OCI-LY1 (cell line): ENCODE results near the gene SCRN2.

Experiments
- H2AFZ ChIP-seq: fragments of 200-600 bp; sonication (generic), shearing (Covaris generic); 2 replicates; pipeline ENCODE4 v1.6.0; 2014; ENCODE audit warnings: antibody characterized with exemption, mild to moderate bottlenecking, low read length
- H3F3A ChIP-seq: fragments of 200-600 bp; sonication (generic), shearing (Covaris generic); 2 replicates; pipeline ENCODE4 v1.6.0; 2014; ENCODE audit warnings: mild to moderate bottlenecking, antibody characterized with exemption, low read length, moderate library complexity; ENCODE audit not compliant: insufficient read depth
- H3K27ac ChIP-seq: fragments of 200-600 bp; sonication (generic); 2 replicates; pipeline ENCODE4 v1.5.1; 2014; ENCODE audit warnings: low read length, mixed run types, mild to moderate bottlenecking, low read depth; ENCODE audit not compliant: poor library complexity, severe bottlenecking
- H3K27me3 ChIP-seq: fragments of 200-600 bp; sonication (generic); 2 replicates; pipeline ENCODE4 v1.6.0; 2014; ENCODE audit warnings: antibody characterized with exemption, mild to moderate bottlenecking, low read length, moderate library complexity; ENCODE audit not compliant: insufficient read depth
- H3K36me3 ChIP-seq: fragments of 200-600 bp; sonication (generic); 2 replicates; pipeline ENCODE4 v1.6.1; 2014; ENCODE audit warnings: mild to moderate bottlenecking, antibody characterized with exemption, low read length, moderate library complexity, mixed read lengths; ENCODE audit not compliant: insufficient read depth
- H3K4me1 ChIP-seq: fragments of 200-600 bp; sonication (generic); 2 replicates; pipeline ENCODE4 v1.5.1; 2014; ENCODE audit warnings: mild to moderate bottlenecking, low read length, moderate library complexity; ENCODE audit not compliant: insufficient read depth, severe bottlenecking
- H3K4me2 ChIP-seq: fragments of 200-600 bp; sonication (generic), shearing (Covaris generic); 2 replicates; pipeline ENCODE4 v1.6.1; 2014; ENCODE audit warnings: low read length
- H3K4me3 ChIP-seq: fragments of 200-600 bp; sonication (generic); 2 replicates; pipeline ENCODE4 v1.5.1; 2014; ENCODE audit warnings: low read length, low read depth, mild to moderate bottlenecking, mixed read lengths; ENCODE audit not compliant: poor library complexity, severe bottlenecking
- H3K79me2 ChIP-seq: fragments of 200-600 bp; shearing (Covaris generic); 2 replicates; pipeline ENCODE4 v1.6.1; 2016; ENCODE audit warnings: mixed run types, low read length, mixed read lengths; ENCODE audit not compliant: insufficient read depth
- H3K9ac ChIP-seq: fragments of 200-600 bp; sonication (generic), shearing (Covaris generic); 2 replicates; pipeline ENCODE4 v1.6.1; 2014; ENCODE audit warnings: mild to moderate bottlenecking, low read length, mixed read lengths
- H3K9me2 ChIP-seq: fragments of 200-600 bp; sonication (generic), shearing (Covaris generic); 2 replicates; pipeline ENCODE4 v1.6.1; 2014; ENCODE audit warnings: low read depth, mild to moderate bottlenecking, low read length, mixed read lengths
- H3K9me3 ChIP-seq: fragments of 200-600 bp; shearing (Covaris generic); 2 replicates; pipeline ENCODE4 v1.6.1; 2014; ENCODE audit warnings: low read length, mixed read lengths
- H4K20me1 ChIP-seq: fragments of 200-600 bp; sonication (generic), shearing (Covaris generic); 2 replicates; pipeline ENCODE4 v1.6.0; 2016; ENCODE audit warnings: mild to moderate bottlenecking, low read length; ENCODE audit not compliant: insufficient read depth
- EZH2 ChIP-seq: fragments of 200-600 bp; sonication (generic), shearing (Covaris generic); IDR thresholded peaks from 2 replicates; pipeline ENCODE4 v1.8.0; 2017; ENCODE audit warnings: borderline replicate concordance, mixed run types, mild to moderate bottlenecking, antibody characterized with exemption, low read length, moderate library complexity, mixed read lengths
- TF ChIP-seq, protein P1 (sequence below): fragments of 200-600 bp; sonication (generic), shearing (Covaris generic); IDR thresholded peaks from 2 replicates; pipeline ENCODE4 v1.5.1; 2017; ENCODE audit warnings: mild to moderate bottlenecking, antibody characterized with exemption, low read length, moderate library complexity, mixed read lengths

Gene SCRN2

DNA sequence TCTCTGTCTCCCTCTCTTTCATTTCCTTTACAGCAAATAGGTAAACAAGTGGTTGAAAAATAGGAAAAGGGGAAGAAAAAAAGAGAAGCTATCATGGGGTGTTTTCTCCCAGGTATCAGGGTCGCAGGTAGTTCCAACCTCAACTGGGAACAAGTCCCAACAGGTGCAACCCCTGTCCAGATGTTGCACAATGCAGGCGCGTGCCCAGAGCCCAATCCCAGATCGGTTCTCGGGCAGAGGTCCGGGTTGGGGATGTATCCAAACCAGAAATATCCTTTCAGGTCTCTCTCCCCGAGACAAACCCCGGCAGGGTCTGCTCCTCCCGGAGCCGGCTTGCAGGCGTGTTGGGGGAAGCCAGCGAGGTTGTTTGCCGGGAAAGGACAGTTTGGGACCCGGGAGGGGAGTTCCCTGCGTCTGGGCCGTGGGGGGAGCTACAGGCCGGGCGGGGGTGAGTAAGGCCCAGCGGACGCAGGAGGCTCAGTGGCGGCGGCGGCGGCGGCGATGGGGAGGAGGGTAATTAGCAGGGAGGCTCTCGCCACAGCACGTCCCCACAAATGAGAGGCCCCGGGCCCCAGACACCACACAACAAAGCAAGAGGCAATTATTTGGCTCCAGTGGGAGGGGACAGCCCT is 31.1 kb upstream of the SCRN2 start:
- Histone ChIP-seq H3K9me3 (no peaks in the 10 kb centered on the region), H3K27me3 (peaks cover 10% of the 10 kb centered on the region), H3K36me3 (no peaks in the 10 kb centered on the region), H3K4me3 (no peak overlapping the region), H3K4me2 (no peak overlapping the region), H3K79me2 (no peaks in the 10 kb centered on the region), H3F3A (no peaks in the 10 kb centered on the region), H3K9me2 (no peaks in the 10 kb centered on the region), H2AFZ (no peak overlapping the region), H3K9ac (no peak overlapping the region), H3K27ac (no peak overlapping the region), H4K20me1 (no peaks in the 10 kb centered on the region), H3K4me1 (no peaks in the 10 kb centered on the region)
- no peak for TF ChIP-seq EZH2
- TF ChIP-seq, protein P1, sequence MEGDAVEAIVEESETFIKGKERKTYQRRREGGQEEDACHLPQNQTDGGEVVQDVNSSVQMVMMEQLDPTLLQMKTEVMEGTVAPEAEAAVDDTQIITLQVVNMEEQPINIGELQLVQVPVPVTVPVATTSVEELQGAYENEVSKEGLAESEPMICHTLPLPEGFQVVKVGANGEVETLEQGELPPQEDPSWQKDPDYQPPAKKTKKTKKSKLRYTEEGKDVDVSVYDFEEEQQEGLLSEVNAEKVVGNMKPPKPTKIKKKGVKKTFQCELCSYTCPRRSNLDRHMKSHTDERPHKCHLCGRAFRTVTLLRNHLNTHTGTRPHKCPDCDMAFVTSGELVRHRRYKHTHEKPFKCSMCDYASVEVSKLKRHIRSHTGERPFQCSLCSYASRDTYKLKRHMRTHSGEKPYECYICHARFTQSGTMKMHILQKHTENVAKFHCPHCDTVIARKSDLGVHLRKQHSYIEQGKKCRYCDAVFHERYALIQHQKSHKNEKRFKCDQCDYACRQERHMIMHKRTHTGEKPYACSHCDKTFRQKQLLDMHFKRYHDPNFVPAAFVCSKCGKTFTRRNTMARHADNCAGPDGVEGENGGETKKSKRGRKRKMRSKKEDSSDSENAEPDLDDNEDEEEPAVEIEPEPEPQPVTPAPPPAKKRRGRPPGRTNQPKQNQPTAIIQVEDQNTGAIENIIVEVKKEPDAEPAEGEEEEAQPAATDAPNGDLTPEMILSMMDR = no peak

- H3K4me3 ChIP-seq = no peak overlapping the region
- no peak overlapping the region for H3K27ac ChIP-seq
- no peaks in the 10 kb centered on the region for H3K9me3 ChIP-seq
- TF ChIP-seq EZH2 = no peak
- TF ChIP-seq, protein P1 = no peak
- H3K9me2 ChIP-seq = no peaks in the 10 kb centered on the region
- no peaks in the 10 kb centered on the region for H3K36me3 ChIP-seq
- H3F3A ChIP-seq = no peaks in the 10 kb centered on the region
- H4K20me1 ChIP-seq = no peaks in the 10 kb centered on the region
- H3K79me2 ChIP-seq = no peaks in the 10 kb centered on the region
- no peak overlapping the region for H3K9ac ChIP-seq
- H3K4me2 ChIP-seq = no peak overlapping the region
- no peak overlapping the region for H2AFZ ChIP-seq
- no peaks in the 10 kb centered on the region for H3K4me1 ChIP-seq
- peaks cover 10% of the 10 kb centered on the region for H3K27me3 ChIP-seq
Measured at GRCh38 chr17:47871048-47871447, 30.0 kb upstream of the SCRN2 start.

DNA sequence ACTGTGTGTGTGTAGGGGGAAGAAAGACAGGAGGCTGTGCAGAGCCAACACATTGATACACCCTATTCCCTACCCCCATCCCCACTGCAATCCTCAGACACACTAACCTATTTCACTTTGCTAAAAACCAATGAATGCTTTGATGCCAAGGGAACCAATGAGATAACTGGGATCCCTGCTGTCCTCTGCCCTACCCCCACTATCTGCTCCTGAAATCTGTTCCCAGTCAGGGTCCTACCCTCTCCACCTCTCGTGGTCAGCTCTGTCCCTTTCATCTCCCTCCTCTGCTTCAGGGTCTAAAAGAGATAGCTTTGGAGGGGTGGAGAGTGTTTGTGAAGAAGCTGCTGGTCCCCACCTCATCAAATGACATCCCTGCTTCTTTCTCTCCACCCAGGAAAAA is 29.0 kb upstream of the SCRN2 start:
- no peaks in the 10 kb centered on the region for H3K9me2 ChIP-seq
- no peak overlapping the region for H3K9ac ChIP-seq
- TF ChIP-seq EZH2 = no peak
- TF ChIP-seq, protein P1 = no peak
- no peak overlapping the region for H2AFZ ChIP-seq
- no peaks in the 10 kb centered on the region for H3K79me2 ChIP-seq
- H3K4me2 ChIP-seq = no peak overlapping the region
- no peaks in the 10 kb centered on the region for H3F3A ChIP-seq
- H3K36me3 ChIP-seq = no peaks in the 10 kb centered on the region
- no peak overlapping the region for H3K27ac ChIP-seq
- no peaks in the 10 kb centered on the region for H3K4me1 ChIP-seq
- no peaks in the 10 kb centered on the region for H4K20me1 ChIP-seq
- no peak overlapping the region for H3K4me3 ChIP-seq
- H3K27me3 ChIP-seq = peaks cover 10% of the 10 kb centered on the region
- no peaks in the 10 kb centered on the region for H3K9me3 ChIP-seq
